K562 (cell line): ENCODE data around the gene MYLK4. TPM values are rescaled to one million over a fixed set of nuclear protein-coding genes. Genes with fewer than 3 reads are reported as not detected.

Experiments used
- ATAC-seq: fragments of 200-7000 bp; cut with Tn5 transposase; 3 replicates; pipeline ENCODE4 v1.9.1; 2020; ENCODE audit warnings: moderate library complexity
- BruUV-seq: library from RNA; stranded (reverse); fragments of 400-500 nt; replicated peaks from 2 replicates; lab custom pipeline; 2021; lab: Mats Ljungman, UMichigan
- CTCF ChIA-PET: fragments of 300-600 bp; formaldehyde crosslinking; extraction: SDS; loops from one replicate; lab custom pipeline; 2021; ENCODE audit warnings: low intra/inter-chr PET ratio; lab: Yijun Ruan, JAX
- POLR2A ChIA-PET: fragments of 300-600, 350-650 bp; sonication (Branson Sonifier 250); formaldehyde crosslinking; extraction: SDS; loops from one replicate; lab custom pipeline; 2021; ENCODE audit warnings: antibody characterized with exemption, inconsistent platforms; lab: Yijun Ruan, JAX
- DNase-seq, 4 experiments: peaks; one replicate each; pipeline versions ENCODE4 v3.0.0 to v3.0.0-alpha.2; 2011 to 2018; ENCODE audit warnings: low spot score in 3 of 4, mixed read lengths in 3 of 4; ENCODE audit errors: extremely low read depth in 1 of 4
- FAIRE-seq: peaks from 2 replicates; lab custom pipeline; 2011; peaks lifted over from hg19 to GRCh38; lab: Jason Lieb, UNC
- H2AFZ ChIP-seq: 2 replicates; pipeline ENCODE4 v1.6.0; 2011; ENCODE audit warnings: low read depth, low read length, control low read depth, inconsistent platforms
- H3K27ac ChIP-seq: fragments of 200-600 bp; 3 replicates; pipeline ENCODE4 v1.8.0; 2011; ENCODE audit warnings: low read depth, mild to moderate bottlenecking, control low read depth, inconsistent platforms, low read length, moderate library complexity, mixed read lengths; ENCODE audit errors: extremely low read depth
- H3K27me3 ChIP-seq, 2 experiments: fragments of 300-600 bp in 1 of 2; 2 replicates in 1 of 2; 3 replicates in 1 of 2; pipeline versions ENCODE4 v1.6.0 to v1.8.0; 2011; ENCODE audit warnings: inconsistent platforms in 2 of 2, low read length in 2 of 2, mild to moderate bottlenecking in 1 of 2, mixed read lengths in 1 of 2, moderate library complexity in 1 of 2; ENCODE audit not compliant: control insufficient read depth in 2 of 2, insufficient read depth in 2 of 2
- H3K36me3 ChIP-seq: fragments of 300-600 bp; 3 replicates; pipeline ENCODE4 v1.8.0; 2011; ENCODE audit warnings: mild to moderate bottlenecking, low read length, inconsistent platforms; ENCODE audit not compliant: control insufficient read depth, insufficient read depth
- H3K4me1 ChIP-seq, 2 experiments: fragments of 200-600 bp in 1 of 2; replicated peaks in 1 of 2; 2 replicates in 1 of 2; 3 replicates in 1 of 2; pipeline versions ENCODE4 v1.5.1 to v1.8.0; 2011; ENCODE audit warnings: inconsistent platforms in 2 of 2, low read length in 2 of 2, mild to moderate bottlenecking in 1 of 2, mixed read lengths in 1 of 2, moderate library complexity in 1 of 2; ENCODE audit not compliant: control insufficient read depth in 2 of 2, insufficient read depth in 2 of 2
- H3K4me2 ChIP-seq: 2 replicates; pipeline ENCODE4 v1.6.1; 2011; ENCODE audit warnings: low read length, control low read depth, inconsistent platforms, mixed read lengths; ENCODE audit not compliant: insufficient read depth
- H3K4me3 ChIP-seq: fragments of 200-600 bp; sonication (generic), shearing (Covaris generic); 2 replicates; pipeline ENCODE4 v1.5.1; 2016; ENCODE audit warnings: control low read depth, inconsistent platforms
- H3K79me2 ChIP-seq: fragments of 200-600 bp; 3 replicates; pipeline ENCODE4 v1.8.0; 2011; ENCODE audit warnings: low read length, inconsistent platforms; ENCODE audit not compliant: control insufficient read depth, insufficient read depth
- H3K9ac ChIP-seq, 2 experiments: 2 replicates each; pipeline versions ENCODE4 v1.6.0 to v1.6.1; 2011; ENCODE audit warnings: low read depth in 2 of 2, low read length in 2 of 2, control low read depth in 1 of 2, inconsistent platforms in 1 of 2, mild to moderate bottlenecking in 1 of 2, mixed read lengths in 1 of 2; ENCODE audit not compliant: insufficient read depth in 1 of 2
- H3K9me1 ChIP-seq: one replicate; pipeline ENCODE4 v1.6.0; 2011; ENCODE audit warnings: inconsistent platforms, mild to moderate bottlenecking, low read length, moderate library complexity; ENCODE audit not compliant: control insufficient read depth, insufficient read depth
- H3K9me3 ChIP-seq: replicated peaks from 2 replicates; pipeline ENCODE4 v1.5.1; 2011; ENCODE audit warnings: low read depth, low read length, inconsistent platforms; ENCODE audit not compliant: control insufficient read depth, insufficient read depth
- H4K20me1 ChIP-seq: replicated peaks from 2 replicates; pipeline ENCODE4 v1.6.1; 2011; ENCODE audit warnings: low read length, inconsistent platforms, mixed read lengths; ENCODE audit not compliant: control insufficient read depth, insufficient read depth
- FOXK1 ChIP-seq: sonication (generic); formaldehyde crosslinking; IDR thresholded peaks from 2 replicates; pipeline ENCODE4 v1.8.0; 2022; ENCODE audit warnings: missing genetic modification reagents, mild to moderate bottlenecking, borderline replicate concordance
- KHSRP ChIP-seq: fragments of 450-650 bp; IDR thresholded peaks from 2 replicates; pipeline ENCODE4 v1.6.1; 2017
- SNAPC5 ChIP-seq: fragments of 250-450 bp; sonication (Bioruptor Pico); IDR thresholded peaks from 2 replicates; pipeline ENCODE4 v1.8.0; 2021; ENCODE audit warnings: moderate library complexity, mild to moderate bottlenecking, inconsistent platforms
- U2AF2 ChIP-seq: fragments of 200-400 bp; formaldehyde crosslinking; optimal IDR thresholded peaks from 2 replicates; pipeline ENCODE3; 2017; ENCODE audit warnings: low read depth, mild to moderate bottlenecking, low read length
- ZBTB12 ChIP-seq: fragments of 250-450 bp; sonication (Bioruptor Pico); IDR thresholded peaks from 2 replicates; pipeline ENCODE4 v1.4.0; 2020
- ZNF253 ChIP-seq: fragments of 250-450 bp; sonication (Bioruptor Pico); conservative IDR thresholded peaks from 2 replicates; pipeline ENCODE4 v1.6.1; 2021; ENCODE audit warnings: mild to moderate bottlenecking
- ZNF311 ChIP-seq: fragments of 250-450 bp; sonication (Bioruptor Pico); IDR thresholded peaks from 2 replicates; pipeline ENCODE4 v1.4.0; 2020; ENCODE audit warnings: mild to moderate bottlenecking, moderate library complexity
- ZNF347 ChIP-seq: fragments of 450-650 bp; formaldehyde crosslinking; IDR thresholded peaks from 2 replicates; pipeline ENCODE4 v1.4.0; 2020; ENCODE audit warnings: low read depth, mild to moderate bottlenecking, moderate library complexity
- WGBS: fragments of 100-300 bp; shearing (Covaris generic); methylation state at CpG from one replicate; pipeline ENCODE4 v1.1.6; 2016; ENCODE audit warnings: low coverage, mixed read lengths; ENCODE audit not compliant: insufficient coverage; ENCODE audit errors: missing lambda C conversion rate; 5-methylcytosine and 5-hydroxymethylcytosine counted together
- in situ Hi-C: fragments of 300-500 bp; cut with MboI; formaldehyde crosslinking; loops from 4 replicates; pipeline ENCODE4 v1.15.0; 2018; ENCODE audit warnings: inconsistent platforms, mixed read lengths
- intact Hi-C: fragments of 100-400 bp; cut with micrococcal nuclease; formaldehyde crosslinking; loops from 2 replicates; pipeline ENCODE4 v1.14.2; 2022
- polyA plus RNA-seq, 8 experiments: library from polyadenylated mRNA; depleted of rRNA in 4 of 8; stranded (reverse) in 5 of 8; unstranded in 3 of 8; fragments of >200 nt; fragmentation: Nextera tagmentation in 2 of 8; fragmentation: Illumina TruSeq in 1 of 8; extraction: Ambion mirVana in 2 of 8; extraction: Trizol in 1 of 8; gene quantifications; 2 replicates each; pipeline versions ENCODE4 v1.2.1 to v1.2.3, GENCODE V29; 2011 to 2014; ENCODE audit warnings: inconsistent platforms in 1 of 8, missing spikeins in 1 of 8
- total RNA-seq, 7 experiments: library from RNA; depleted of rRNA in 6 of 7; stranded (reverse); fragments of >200 nt in 6 of 7; fragmentation: Illumina TruSeq in 2 of 7; extraction: Trizol in 2 of 7; gene quantifications; 2 replicates each; pipeline versions ENCODE4 v1.2.1 to v1.2.3, GENCODE V29; 2011 to 2021; ENCODE audit warnings: low replicate concordance in 1 of 7
- TF ChIP-seq, protein P1 (sequence below): fragments of 450-650 bp; formaldehyde crosslinking; IDR thresholded peaks from 2 replicates; pipeline ENCODE4 v1.4.0; 2020; ENCODE audit warnings: mild to moderate bottlenecking, mixed read lengths

MYLK4 gene
- total and polyA plus RNA-seq, 9 of the 15 experiments (the other 6 are each of a cell fraction or from before 2014, with no cell fraction given), result 0.01 to 0.15 (median 0.06) TPM

- Histone ChIP-seq H3K27ac (no peak overlapping the region), H3K27me3 (no peaks in the 10 kb centered on the region), H3K36me3 (peaks cover 96% of the 10 kb centered on the region), H3K4me2 (no peak overlapping the region), H2AFZ (no peak overlapping the region), H3K9me3 (no peaks in the 10 kb centered on the region), H3K9ac (no peak overlapping the region), H3K4me3 (no peak overlapping the region), H3K79me2 (peaks cover 100% of the 10 kb centered on the region), H3K4me1 (peaks cover 5 to 21% of the 10 kb centered on the region in 2 experiments; a peak in 4 of 5 replicates), H4K20me1 (peaks cover 19% of the 10 kb centered on the region), H3K9me1 (no peaks in the 10 kb centered on the region)
- TF ChIP-seq, protein P1, sequence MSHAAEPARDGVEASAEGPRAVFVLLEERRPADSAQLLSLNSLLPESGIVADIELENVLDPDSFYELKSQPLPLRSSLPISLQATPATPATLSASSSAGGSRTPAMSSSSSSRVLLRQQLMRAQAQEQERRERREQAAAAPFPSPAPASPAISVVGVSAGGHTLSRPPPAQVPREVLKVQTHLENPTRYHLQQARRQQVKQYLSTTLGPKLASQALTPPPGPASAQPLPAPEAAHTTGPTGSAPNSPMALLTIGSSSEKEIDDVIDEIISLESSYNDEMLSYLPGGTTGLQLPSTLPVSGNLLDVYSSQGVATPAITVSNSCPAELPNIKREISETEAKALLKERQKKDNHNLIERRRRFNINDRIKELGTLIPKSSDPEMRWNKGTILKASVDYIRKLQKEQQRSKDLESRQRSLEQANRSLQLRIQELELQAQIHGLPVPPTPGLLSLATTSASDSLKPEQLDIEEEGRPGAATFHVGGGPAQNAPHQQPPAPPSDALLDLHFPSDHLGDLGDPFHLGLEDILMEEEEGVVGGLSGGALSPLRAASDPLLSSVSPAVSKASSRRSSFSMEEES (CRISPR knock-in tag), result peak; percentile 43
- TF ChIP-seq SNAPC5, result no peak
- ChIA-PET POLR2A (interaction anchor here (1.3 to 10.9 kb wide), 3 partner anchors 8 to 10 kb away, joined by 5 to 151 read pairs (median 9); partner anchors contain the start of gene WRNIP1), CTCF (no interaction called here)
- no peak for ATAC-seq
- WGBS, result 97% methylated on average over 3 of the region's 3 CpGs
- FAIRE-seq, result no peak
- no peak for DNase-seq
- in situ Hi-C loops, result no loop called here
- intact Hi-C loops, result no loop called here
- BruUV-seq, result no TSS peak
Measured at GRCh38 chr6:2773449-2773848, 22.7 kb upstream of the MYLK4 start.

GRCh38 chr6:2772840-2773239 is 22.1 kb upstream of the MYLK4 start:
- Histone ChIP-seq H3K4me1 (peaks cover 7 to 27% of the 10 kb centered on the region in 2 experiments), H3K4me3 (no peak overlapping the region), H3K9ac (no peak overlapping the region), H3K4me2 (no peak overlapping the region), H4K20me1 (peaks cover 26% of the 10 kb centered on the region), H3K9me3 (no peaks in the 10 kb centered on the region), H3K9me1 (no peaks in the 10 kb centered on the region), H3K27me3 (no peaks in the 10 kb centered on the region), H2AFZ (no peak overlapping the region), H3K36me3 (peaks cover 96% of the 10 kb centered on the region), H3K27ac (no peak overlapping the region), H3K79me2 (peaks cover 100% of the 10 kb centered on the region)
- ATAC-seq (no peak), FAIRE-seq (no peak), DNase-seq (no peak)
- intact Hi-C loops (no loop called here), in situ Hi-C loops (no loop called here)
- no TSS peak for BruUV-seq
- ChIA-PET POLR2A (interaction anchor here (0.9 to 10.9 kb wide), 4 partner anchors 10 to 180 kb away, joined by 3 to 151 read pairs (median 8); partner anchors contain the start of gene MYLK4), CTCF (no interaction called here)
- WGBS, result 93% methylated on average over 3 of the region's 3 CpGs
- no peak for TF ChIP-seq KHSRP
- no peak for TF ChIP-seq FOXK1
- TF ChIP-seq ZNF347 (CRISPR knock-in tag), result no peak
- TF ChIP-seq ZBTB12, result no peak
- no peak for TF ChIP-seq ZNF311
- no peak for TF ChIP-seq U2AF2
- no peak for TF ChIP-seq ZNF253 (CRISPR knock-in tag)
